Osteoblast (primary cell): Measurements from ENCODE around the gene MAD1L1. TPM values are rescaled to one million over a fixed set of nuclear protein-coding genes. Genes with fewer than 3 reads are reported as not detected.
A peak's percentile ranks its signal among the peaks of the same experiment; 100 is the strongest.

Experiments used
- DNase-seq: peaks from one replicate; pipeline ENCODE4 v3.0.0; 2011; ENCODE audit warnings: low spot score, mixed read lengths; ENCODE audit not compliant: insufficient read length; ENCODE audit errors: missing footprints
- H2AFZ ChIP-seq: 2 replicates; pipeline ENCODE4 v1.6.0; 2011; ENCODE audit warnings: mild to moderate bottlenecking, low read length
- H3K27ac ChIP-seq: 2 replicates; pipeline ENCODE4 v1.5.1; 2011; ENCODE audit warnings: mild to moderate bottlenecking, low read depth, low read length, moderate library complexity
- H3K27me3 ChIP-seq: 2 replicates; pipeline ENCODE4 v1.6.0; 2012; ENCODE audit warnings: mild to moderate bottlenecking, control low read depth, inconsistent platforms, low read length, moderate library complexity; ENCODE audit not compliant: insufficient read depth
- H3K36me3 ChIP-seq: 2 replicates; pipeline ENCODE4 v1.5.1; 2011; ENCODE audit warnings: mild to moderate bottlenecking, low read length, control low read depth, moderate library complexity; ENCODE audit not compliant: insufficient read depth
- H3K4me1 ChIP-seq: 2 replicates; pipeline ENCODE4 v1.5.1; 2011; ENCODE audit warnings: mild to moderate bottlenecking, low read length, control low read depth, moderate library complexity; ENCODE audit not compliant: insufficient read depth
- H3K4me2 ChIP-seq: 2 replicates; pipeline ENCODE4 v1.6.0; 2011; ENCODE audit warnings: mild to moderate bottlenecking, low read length; ENCODE audit not compliant: insufficient read depth
- H3K4me3 ChIP-seq: fragments of 200-600 bp; sonication (generic); 3 replicates; pipeline ENCODE4 v1.5.1; 2012; ENCODE audit warnings: mild to moderate bottlenecking, low read length, inconsistent platforms; ENCODE audit not compliant: insufficient read depth
- H3K79me2 ChIP-seq: 2 replicates; pipeline ENCODE4 v1.6.0; 2012; ENCODE audit warnings: mild to moderate bottlenecking, low read length, control low read depth, inconsistent platforms; ENCODE audit not compliant: insufficient read depth
- H3K9me3 ChIP-seq: 2 replicates; pipeline ENCODE4 v1.5.1; 2011; ENCODE audit warnings: low read depth, low read length, control low read depth
- H4K20me1 ChIP-seq: 2 replicates; pipeline ENCODE4 v1.6.0; 2012; ENCODE audit warnings: mild to moderate bottlenecking, low read length, control low read depth; ENCODE audit not compliant: insufficient read depth
- total RNA-seq: library from RNA; depleted of rRNA; stranded (reverse); fragments of >200 nt; gene quantifications from 2 replicates; pipeline ENCODE4 v1.2.3, GENCODE V29; 2012
- TF ChIP-seq, protein P1 (sequence below): IDR thresholded peaks from 2 replicates; pipeline ENCODE4 v1.5.1; 2011; ENCODE audit warnings: mild to moderate bottlenecking, low read depth, low read length, moderate library complexity; ENCODE audit errors: extremely low read depth

Gene MAD1L1
- total RNA-seq, 1 donor, result 66.2 TPM

- H3K27me3 ChIP-seq, result peaks cover 2% of the 10 kb centered on the region
- no peak overlapping the region for H3K4me2 ChIP-seq
- H3K4me1 ChIP-seq, result no peaks in the 10 kb centered on the region
- no peaks in the 10 kb centered on the region for H4K20me1 ChIP-seq
- H3K79me2 ChIP-seq, result no peaks in the 10 kb centered on the region
- H3K9me3 ChIP-seq, result peaks cover 3% of the 10 kb centered on the region
- H2AFZ ChIP-seq, result no peak overlapping the region
- H3K4me3 ChIP-seq, result no peak overlapping the region
- TF ChIP-seq, protein P1, sequence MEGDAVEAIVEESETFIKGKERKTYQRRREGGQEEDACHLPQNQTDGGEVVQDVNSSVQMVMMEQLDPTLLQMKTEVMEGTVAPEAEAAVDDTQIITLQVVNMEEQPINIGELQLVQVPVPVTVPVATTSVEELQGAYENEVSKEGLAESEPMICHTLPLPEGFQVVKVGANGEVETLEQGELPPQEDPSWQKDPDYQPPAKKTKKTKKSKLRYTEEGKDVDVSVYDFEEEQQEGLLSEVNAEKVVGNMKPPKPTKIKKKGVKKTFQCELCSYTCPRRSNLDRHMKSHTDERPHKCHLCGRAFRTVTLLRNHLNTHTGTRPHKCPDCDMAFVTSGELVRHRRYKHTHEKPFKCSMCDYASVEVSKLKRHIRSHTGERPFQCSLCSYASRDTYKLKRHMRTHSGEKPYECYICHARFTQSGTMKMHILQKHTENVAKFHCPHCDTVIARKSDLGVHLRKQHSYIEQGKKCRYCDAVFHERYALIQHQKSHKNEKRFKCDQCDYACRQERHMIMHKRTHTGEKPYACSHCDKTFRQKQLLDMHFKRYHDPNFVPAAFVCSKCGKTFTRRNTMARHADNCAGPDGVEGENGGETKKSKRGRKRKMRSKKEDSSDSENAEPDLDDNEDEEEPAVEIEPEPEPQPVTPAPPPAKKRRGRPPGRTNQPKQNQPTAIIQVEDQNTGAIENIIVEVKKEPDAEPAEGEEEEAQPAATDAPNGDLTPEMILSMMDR, result no peak
- no peak for DNase-seq
- H3K27ac ChIP-seq, result no peak overlapping the region
- H3K36me3 ChIP-seq, result no peaks in the 10 kb centered on the region
These were observed 445.0 kb downstream of the MAD1L1 start for GRCh38 chr7:1787681-1788235.

- Histone ChIP-seq H3K4me1 (no peaks in the 10 kb centered on the region), H3K36me3 (no peaks in the 10 kb centered on the region), H4K20me1 (no peaks in the 10 kb centered on the region), H3K27ac (no peak overlapping the region), H3K9me3 (peaks cover 3% of the 10 kb centered on the region), H3K4me2 (no peak overlapping the region), H3K4me3 (no peak overlapping the region), H3K27me3 (peaks cover 2% of the 10 kb centered on the region), H3K79me2 (no peaks in the 10 kb centered on the region), H2AFZ (no peak overlapping the region)
- TF ChIP-seq, protein P1, result no peak
- peak; percentile 18 for DNase-seq
These were observed 445.5 kb downstream of the MAD1L1 start for GRCh38 chr7:1787241-1787640.

DNA sequence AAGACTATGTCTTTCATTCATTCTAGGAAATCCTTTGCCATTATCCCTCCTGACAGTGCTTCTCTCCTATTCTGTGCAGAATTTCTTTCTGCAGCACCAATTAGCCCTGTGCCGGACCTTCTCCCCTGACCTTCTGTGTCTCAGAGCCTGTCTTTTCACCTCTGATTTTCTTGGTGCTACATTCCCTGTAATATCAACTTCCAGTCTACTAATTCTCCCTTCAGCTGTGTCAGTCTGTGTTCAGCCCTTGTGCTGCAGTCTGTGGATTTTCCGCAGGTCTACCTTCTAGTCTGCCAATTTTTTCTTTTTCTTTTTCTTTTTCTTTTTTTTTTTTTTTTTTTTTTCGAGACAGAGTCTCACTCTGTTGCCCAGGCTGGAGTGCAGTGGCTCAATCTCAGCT lies 446.9 kb downstream of the MAD1L1 start:
- Histone ChIP-seq H3K79me2 (no peaks in the 10 kb centered on the region), H2AFZ (no peak overlapping the region), H3K4me2 (no peak overlapping the region), H3K4me1 (no peaks in the 10 kb centered on the region), H3K36me3 (no peaks in the 10 kb centered on the region), H3K27ac (no peak overlapping the region), H3K9me3 (peaks cover 3% of the 10 kb centered on the region), H3K4me3 (no peak overlapping the region), H3K27me3 (peaks cover 2% of the 10 kb centered on the region), H4K20me1 (no peaks in the 10 kb centered on the region)
- no peak for DNase-seq
- TF ChIP-seq, protein P1, result no peak

DNA sequence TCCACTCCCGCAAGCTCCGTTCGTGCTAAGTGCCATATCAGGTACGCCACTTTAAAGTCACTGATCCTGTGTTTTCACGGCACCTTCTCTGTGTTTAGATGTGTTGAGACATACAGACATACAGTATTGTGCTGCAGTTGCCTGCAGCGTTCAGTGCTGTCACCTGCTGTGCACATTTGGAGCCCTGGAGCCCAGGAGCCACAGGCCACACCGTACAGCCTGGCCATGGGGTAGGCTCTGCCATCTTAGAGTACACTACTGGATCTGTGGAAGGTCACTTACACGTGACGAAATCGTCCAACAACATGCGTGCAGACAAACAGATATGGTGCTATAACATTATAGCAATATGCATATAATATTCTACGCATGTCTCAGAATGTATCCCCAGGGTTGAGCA lies 451.4 kb downstream of the MAD1L1 start:
- TF ChIP-seq, protein P1, result no peak
- Histone ChIP-seq H3K79me2 (no peaks in the 10 kb centered on the region), H3K9me3 (peaks cover 6% of the 10 kb centered on the region), H3K27me3 (peaks cover 5% of the 10 kb centered on the region), H3K4me3 (no peak overlapping the region), H2AFZ (no peak overlapping the region), H3K27ac (no peak overlapping the region), H3K4me2 (no peak overlapping the region), H3K4me1 (no peaks in the 10 kb centered on the region), H3K36me3 (no peaks in the 10 kb centered on the region), H4K20me1 (no peaks in the 10 kb centered on the region)
- DNase-seq, result peak; percentile 18
